GM23248 (cell line): ENCODE measurements around the gene UXT.

ENCODE experiments used
- EZH2 ChIP-seq: fragments of 200-600 bp; sonication (generic); IDR thresholded peaks from 2 replicates; pipeline ENCODE4 v1.6.1; 2018; ENCODE audit warnings: antibody characterized with exemption, mild to moderate bottlenecking; ENCODE audit not compliant: insufficient read depth, poor library complexity, severe bottlenecking
- EZH2phosphoT487 ChIP-seq: fragments of 200-600 bp; sonication (generic); IDR thresholded peaks from 2 replicates; pipeline ENCODE4 v1.6.1; 2018; ENCODE audit warnings: antibody characterized with exemption, moderate library complexity, mild to moderate bottlenecking, low read depth; ENCODE audit not compliant: insufficient read depth

DNA sequence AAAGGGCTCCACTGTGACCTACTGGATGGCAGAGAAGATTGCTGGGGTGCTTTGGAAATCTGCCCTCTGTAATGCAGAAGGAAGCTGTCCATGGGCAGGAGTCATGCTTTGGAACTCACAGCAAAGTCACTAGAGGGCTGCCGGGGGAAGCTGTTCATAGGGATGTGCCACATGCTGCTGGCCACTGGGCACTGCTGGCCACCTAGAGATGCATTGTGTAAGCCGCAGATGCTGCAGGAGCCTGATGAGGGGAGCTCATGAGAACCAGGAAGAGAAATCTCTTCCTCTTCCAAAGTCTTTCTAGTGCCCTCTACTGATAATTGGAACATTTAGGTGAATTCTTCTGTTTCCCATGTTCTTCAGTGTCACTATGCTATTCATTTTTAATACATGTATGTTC lies 31.2 kb upstream of the UXT start:
- no peak for TF ChIP-seq EZH2
- no peak for TF ChIP-seq EZH2phosphoT487
